Omental fat pad (tissue), 4 donors: ENCODE measurements around the gene MRPL36. TPM values are rescaled to one million over a fixed set of nuclear protein-coding genes. Genes with fewer than 3 reads are reported as not detected.

Experiments
- ATAC-seq: fragments of 150-250 bp; one replicate; pipeline ENCODE4 v1.9.1; 2016; ENCODE audit warnings: mild to moderate bottlenecking, moderate library complexity; ENCODE audit not compliant: low FRiP score
- DNase-seq: peaks from one replicate; pipeline ENCODE4 v3.0.0-alpha.2; 2019; ENCODE audit warnings: low spot score
- CTCF ChIP-seq, 3 donors: fragments of 450-650 bp; IDR thresholded peaks; one replicate each; pipeline ENCODE4 v1.5.1; 2016 to 2017; ENCODE audit warnings: antibody characterized with exemption in 3 of 3, mild to moderate bottlenecking in 3 of 3, moderate library complexity in 2 of 3
- total RNA-seq, 4 donors: library from RNA; depleted of rRNA; stranded (reverse); fragments of >200 nt; gene quantifications; one replicate each; pipeline ENCODE4 v1.1.0, GENCODE V29; 2016

Gene MRPL36
- total RNA-seq, 4 donors from 2014 or later: 16.1 to 57.5 (median 49.5) TPM

GRCh38 chr5:1771149-1772065 lies 28.2 kb downstream of the MRPL36 start:
- ATAC-seq: no peak
- no peak for TF ChIP-seq CTCF (IDR thresholded peaks at IDR 0.05)
- DNase-seq: no peak

- no peak for TF ChIP-seq CTCF (IDR thresholded peaks at IDR 0.05)
- no peak for DNase-seq
- no peak for ATAC-seq
These were observed 29.2 kb downstream of the MRPL36 start for GRCh38 chr5:1770443-1770802.

- no peak for TF ChIP-seq CTCF (IDR thresholded peaks at IDR 0.05)
- DNase-seq (no peak), ATAC-seq (no peak)
These were observed 29.7 kb downstream of the MRPL36 start for GRCh38 chr5:1769752-1770442.

GRCh38 chr5:1769017-1769640 lies 30.5 kb downstream of the MRPL36 start:
- TF ChIP-seq CTCF (IDR thresholded peaks at IDR 0.05): no peak
- no peak for DNase-seq
- ATAC-seq: peak; percentile 16

GRCh38 chr5:1768283-1769000 lies 31.2 kb downstream of the MRPL36 start:
- ATAC-seq (no peak), DNase-seq (no peak)
- TF ChIP-seq CTCF (IDR thresholded peaks at IDR 0.05): no peak

GRCh38 chr5:1767524-1768282 lies 31.9 kb downstream of the MRPL36 start:
- no peak for TF ChIP-seq CTCF (IDR thresholded peaks at IDR 0.05)
- ATAC-seq (no peak), DNase-seq (no peak)
